ENCODE results near the gene RAB3A. TPM values are rescaled to one million over a fixed set of nuclear protein-coding genes. Genes with fewer than 3 reads are reported as not detected.
"Not testable (repeated sequence)": the region's sequence is repeated elsewhere in the genome, so short reads cannot be mapped to it uniquely, and the experiment has no call there.

RAB3A gene
- polyA plus RNA-seq, 6 donors from 2014 or later = 0.21 to 2.8 (median 0.80) TPM

DNA sequence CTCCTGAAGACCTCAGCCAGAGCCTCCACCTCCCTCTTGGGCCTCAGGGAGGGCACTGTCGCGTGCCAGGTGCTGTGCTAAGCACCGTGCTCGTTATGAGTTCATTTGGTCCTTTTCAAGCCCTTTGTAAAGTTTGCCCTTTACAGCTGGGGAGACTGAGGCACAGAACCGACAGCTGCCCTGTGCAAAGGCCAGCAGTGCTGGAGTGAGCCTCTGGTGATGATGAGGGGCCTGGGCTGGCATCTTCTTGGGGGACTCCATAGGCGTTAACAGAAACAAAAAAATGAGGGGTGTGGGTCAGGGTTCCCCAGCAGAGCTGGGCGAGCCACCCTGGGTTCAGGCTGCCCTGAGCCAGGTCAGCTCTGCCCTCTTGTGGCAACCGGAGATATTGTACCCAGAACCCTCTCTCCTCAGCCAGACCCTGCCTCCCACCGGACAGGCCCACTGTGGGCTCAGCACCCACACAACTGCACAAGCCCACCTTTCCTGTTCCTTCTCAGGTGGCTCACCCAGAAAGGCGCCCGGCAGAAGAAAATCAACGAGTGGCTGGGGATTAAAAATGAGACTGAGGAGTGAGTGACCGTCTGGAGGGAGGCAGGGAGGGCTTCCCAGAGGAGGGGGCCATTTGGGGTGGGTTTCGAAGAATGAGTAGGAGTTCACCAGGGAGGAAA is 35.7 kb downstream of the RAB3A start:
- H3K4me1 Mint-ChIP-seq = peaks cover 42 to 60% (median 52%) of the 10 kb centered on the region in 3 donors
- ATAC-seq (ENCODE audit: low read depth in 2 of 2) = peak; percentile 23 to 38
- no peaks in the 10 kb centered on the region for H3K27me3 Mint-ChIP-seq
- DNase-seq = peak; percentile 61
- H3K4me3 Mint-ChIP-seq = peak overlapping the region; percentile 54 to 94 (median 70)
- H3K9me3 Mint-ChIP-seq = no peaks in the 10 kb centered on the region
- H3K36me3 Mint-ChIP-seq = peaks cover 3 to 10% of the 10 kb centered on the region in 2 donors
- peak overlapping the region; percentile 66 to 100 (median 96) for H3K27ac Mint-ChIP-seq

DNA sequence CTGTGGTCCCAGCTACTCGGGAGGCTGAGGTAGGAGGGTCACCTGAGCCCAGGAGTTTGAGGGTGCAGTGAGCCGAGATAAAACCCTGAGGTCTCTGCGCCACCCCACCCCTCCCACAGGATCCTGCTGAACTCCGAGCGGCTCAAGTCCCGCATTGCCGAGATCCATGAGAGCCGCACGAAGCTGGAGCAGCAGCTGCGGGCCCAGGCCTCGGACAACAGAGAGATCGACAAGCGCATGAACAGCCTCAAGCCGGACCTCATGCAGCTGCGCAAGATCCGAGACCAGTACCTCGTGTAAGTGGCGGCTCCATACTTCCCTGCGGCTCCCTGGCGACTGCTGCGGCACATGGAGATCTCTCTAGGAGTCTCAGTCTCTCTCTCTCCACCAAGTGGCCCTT is 36.8 kb downstream of the RAB3A start:
- ATAC-seq (ENCODE audit: low read depth in 2 of 2) = no peak
- peaks cover 3 to 10% of the 10 kb centered on the region in 2 donors for H3K36me3 Mint-ChIP-seq
- peak overlapping the region in 1 of 6 donors; percentile 37 for H3K27ac Mint-ChIP-seq
- peak overlapping the region in 1 of 8 donors; percentile 33 for H3K4me3 Mint-ChIP-seq
- peaks cover 34 to 53% (median 41%) of the 10 kb centered on the region in 3 donors for H3K4me1 Mint-ChIP-seq
- DNase-seq = no peak
- H3K9me3 Mint-ChIP-seq = no peaks in the 10 kb centered on the region
- no peaks in the 10 kb centered on the region for H3K27me3 Mint-ChIP-seq

DNA sequence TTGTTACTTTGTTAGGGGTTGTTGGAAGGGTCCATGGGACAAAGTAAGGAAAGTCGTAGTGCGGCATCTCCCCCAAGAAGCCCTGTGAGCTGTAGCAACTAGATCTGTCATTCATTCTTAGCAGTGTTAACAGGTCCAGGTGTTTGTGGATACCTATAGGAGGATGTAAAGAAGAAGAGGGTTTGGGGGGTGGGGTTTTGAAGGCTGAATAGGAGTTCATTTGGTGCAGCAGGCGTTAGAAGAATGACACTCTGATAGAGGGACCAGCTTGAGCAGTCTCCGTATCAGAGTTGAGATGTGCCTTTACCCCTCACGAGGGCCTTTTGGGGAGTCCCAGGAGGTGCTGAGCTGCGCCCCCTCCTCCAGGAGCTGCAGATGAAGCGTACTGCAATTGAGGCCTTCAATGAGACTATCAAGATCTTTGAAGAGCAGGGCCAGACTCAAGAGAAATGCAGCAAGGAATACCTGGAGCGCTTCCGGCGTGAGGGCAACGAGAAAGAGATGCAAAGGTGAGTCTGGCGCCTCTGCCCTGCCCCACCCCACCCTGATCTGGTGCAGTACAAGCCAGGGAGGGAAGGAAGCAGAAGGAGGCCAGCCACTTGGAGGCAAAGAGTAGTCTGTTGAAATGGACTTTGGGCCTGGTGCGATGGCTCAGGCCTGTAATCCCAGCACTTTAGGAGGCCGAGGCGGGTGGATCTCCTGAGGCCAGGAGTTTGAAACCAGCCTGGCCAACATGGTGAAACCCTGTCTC is 37.9 kb downstream of the RAB3A start:
- DNase-seq (no peak), ATAC-seq (ENCODE audit: low read depth in 2 of 2) (no peak)
- H3K36me3 Mint-ChIP-seq = peaks cover 3 to 10% of the 10 kb centered on the region in 2 donors
- no peaks in the 10 kb centered on the region for H3K9me3 Mint-ChIP-seq
- H3K27me3 Mint-ChIP-seq = no peaks in the 10 kb centered on the region
- H3K4me1 Mint-ChIP-seq = peaks cover 26 to 49% (median 36%) of the 10 kb centered on the region in 3 donors
- H3K4me3 Mint-ChIP-seq = peak overlapping the region in 1 of 8 donors; percentile 12
- no peak overlapping the region for H3K27ac Mint-ChIP-seq

DNA sequence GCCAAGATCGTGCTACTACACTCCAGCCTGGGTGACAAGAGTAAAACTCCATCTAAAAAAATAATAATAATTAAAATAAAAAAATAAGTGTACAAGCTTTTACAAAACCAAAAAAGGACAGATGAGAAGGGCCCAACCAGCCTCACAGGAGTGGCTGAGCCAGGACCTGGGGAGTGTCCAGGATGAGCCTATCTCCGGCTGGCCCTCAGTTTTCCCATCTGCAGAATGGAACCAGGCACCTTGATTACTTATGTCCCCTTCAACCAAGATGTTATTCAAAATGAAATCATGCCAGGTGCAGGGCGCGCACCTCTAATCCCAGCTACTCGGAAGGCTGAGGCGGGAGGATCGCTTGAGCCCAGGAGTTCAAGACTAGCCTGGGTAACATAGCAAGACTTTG is 39.8 kb downstream of the RAB3A start:
- DNase-seq = no peak
- no peak overlapping the region for H3K4me3 Mint-ChIP-seq
- H3K9me3 Mint-ChIP-seq = no peaks in the 10 kb centered on the region
- peaks cover 20 to 41% (median 25%) of the 10 kb centered on the region in 3 donors for H3K4me1 Mint-ChIP-seq
- peaks cover 3 to 10% of the 10 kb centered on the region in 2 donors for H3K36me3 Mint-ChIP-seq
- no peak for ATAC-seq (ENCODE audit: low read depth in 2 of 2)
- no peaks in the 10 kb centered on the region for H3K27me3 Mint-ChIP-seq
- H3K27ac Mint-ChIP-seq = no peak overlapping the region

DNA sequence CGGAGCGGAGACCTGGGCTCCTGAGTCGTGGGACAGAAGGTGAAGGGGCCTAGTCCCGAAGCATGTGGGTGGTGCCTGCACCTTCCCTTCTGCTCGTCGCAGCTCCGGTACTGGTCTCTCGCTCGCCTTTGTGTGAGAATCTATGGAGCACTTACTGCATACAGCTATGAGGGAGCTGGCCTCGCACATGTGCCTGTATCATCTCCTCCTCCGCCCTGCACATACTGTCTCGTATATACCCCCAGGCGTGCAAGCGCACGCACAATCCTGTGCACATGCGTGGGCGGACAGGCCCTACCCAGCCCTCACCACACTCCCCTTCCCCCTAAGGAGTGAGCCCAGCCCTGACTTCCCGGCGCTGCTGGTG is 42.2 kb downstream of the RAB3A start:
- Mint-ChIP-seq H3K27ac (peak overlapping the region in 2 of 6 donors; percentile 21 to 29), H3K4me1 (peaks cover 14 to 29% (median 14%) of the 10 kb centered on the region in 3 donors), H3K36me3 (peaks cover 3 to 10% of the 10 kb centered on the region in 2 donors), H3K27me3 (no peaks in the 10 kb centered on the region), H3K9me3 (no peaks in the 10 kb centered on the region), H3K4me3 (peak overlapping the region in 6 of 8 donors; percentile 35 to 64 (median 58))
- DNase-seq (no peak), ATAC-seq (ENCODE audit: low read depth in 2 of 2) (peak; percentile 3 to 12)

DNA sequence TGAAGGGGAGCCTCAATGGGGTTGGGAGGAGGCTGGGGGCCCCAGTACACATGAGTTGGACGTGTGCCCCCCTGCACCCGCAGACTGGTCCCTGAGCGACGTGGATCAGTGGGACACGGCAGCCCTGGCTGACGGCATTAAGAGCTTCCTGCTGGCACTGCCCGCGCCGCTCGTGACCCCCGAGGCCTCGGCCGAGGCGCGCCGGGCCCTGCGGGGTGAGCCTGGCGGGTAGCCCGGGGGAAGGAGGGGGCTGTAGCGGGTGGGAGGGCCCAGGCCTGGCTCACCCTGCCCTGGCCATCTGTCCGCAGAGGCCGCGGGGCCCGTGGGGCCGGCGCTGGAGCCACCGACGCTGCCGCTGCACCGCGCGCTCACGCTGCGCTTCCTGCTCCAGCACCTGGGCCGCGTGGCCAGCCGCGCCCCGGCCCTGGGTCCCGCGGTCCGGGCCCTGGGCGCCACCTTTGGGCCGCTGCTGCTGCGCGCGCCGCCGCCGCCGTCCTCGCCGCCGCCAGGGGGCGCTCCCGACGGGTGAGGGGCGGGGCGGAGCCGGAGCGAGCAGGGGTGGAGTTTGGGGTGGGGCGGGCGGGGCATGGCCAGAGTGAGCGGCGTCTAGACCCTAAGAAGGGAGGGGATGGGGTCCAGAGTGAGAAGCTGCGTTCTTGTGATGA is 42.7 kb downstream of the RAB3A start:
- peaks cover 14 to 32% (median 18%) of the 10 kb centered on the region in 3 donors for H3K4me1 Mint-ChIP-seq
- H3K9me3 Mint-ChIP-seq = no peaks in the 10 kb centered on the region
- peak; percentile 94 for ATAC-seq (ENCODE audit: low read depth in 2 of 2)
- DNase-seq = peak; percentile 85
- peak overlapping the region; percentile 20 to 71 (median 61) for H3K4me3 Mint-ChIP-seq
- H3K27me3 Mint-ChIP-seq = no peaks in the 10 kb centered on the region
- H3K27ac Mint-ChIP-seq = peak overlapping the region in 1 of 6 donors; percentile 29
- peaks cover 3 to 8% of the 10 kb centered on the region in 2 donors for H3K36me3 Mint-ChIP-seq

DNA sequence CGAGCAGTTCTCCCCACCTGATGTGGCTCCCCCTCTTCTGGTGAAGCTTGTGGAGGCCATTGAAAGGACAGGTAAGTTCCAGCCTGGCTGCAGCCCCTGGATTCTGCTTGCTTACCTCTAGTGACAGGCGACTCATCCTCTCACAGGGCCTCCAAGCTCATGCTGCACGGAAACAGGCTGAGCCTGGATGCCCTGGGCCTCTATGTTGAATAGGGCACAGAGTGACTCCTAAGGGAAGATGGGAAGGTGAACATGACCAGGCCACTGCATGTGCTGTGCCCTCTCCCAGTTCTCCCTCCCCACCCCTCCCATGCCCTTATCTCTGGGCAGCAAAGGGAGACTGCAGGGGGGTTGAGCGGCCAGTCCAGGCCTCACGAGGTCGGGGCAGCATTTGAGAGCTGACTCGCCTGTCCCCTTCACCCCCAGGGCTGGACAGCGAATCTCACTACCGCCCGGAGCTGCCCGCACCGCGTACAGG is 43.3 kb downstream of the RAB3A start:
- peaks cover under 1 to 2% of the 10 kb centered on the region in 2 donors for H3K36me3 Mint-ChIP-seq
- DNase-seq = no peak
- peak overlapping the region in 7 of 8 donors; percentile 20 to 79 (median 63) for H3K4me3 Mint-ChIP-seq
- H3K27ac Mint-ChIP-seq = peak overlapping the region in 1 of 6 donors; percentile 15
- H3K9me3 Mint-ChIP-seq = no peaks in the 10 kb centered on the region
- no peaks in the 10 kb centered on the region for H3K27me3 Mint-ChIP-seq
- ATAC-seq (ENCODE audit: low read depth in 2 of 2) = no peak
- H3K4me1 Mint-ChIP-seq = peaks cover 13 to 29% (median 15%) of the 10 kb centered on the region in 3 donors

DNA sequence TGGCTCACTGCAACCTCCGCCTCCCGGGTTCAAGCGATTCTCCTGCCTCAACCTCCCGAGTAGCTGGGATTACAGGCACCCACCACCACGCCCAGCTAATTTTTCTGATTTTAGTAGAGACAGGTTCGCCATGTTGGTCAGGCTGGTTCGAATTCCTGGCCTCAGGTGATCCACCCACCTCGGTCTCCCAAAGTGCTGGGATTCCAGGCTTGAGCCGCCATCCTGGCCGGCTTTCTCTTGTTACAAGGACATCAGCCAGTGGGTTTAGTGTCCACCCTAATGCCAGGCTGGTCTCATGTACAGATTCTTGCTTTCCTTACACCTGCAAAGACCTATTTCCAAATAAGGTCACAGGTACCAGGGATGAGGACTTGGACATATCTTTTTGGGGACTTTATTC is 44.0 kb downstream of the RAB3A start:
- DNase-seq = no peak
- Mint-ChIP-seq H3K36me3 (no peaks in the 10 kb centered on the region), H3K4me3 (peak overlapping the region in 3 of 8 donors; percentile 10 to 66 (median 39)), H3K27me3 (no peaks in the 10 kb centered on the region), H3K27ac (no peak overlapping the region), H3K9me3 (no peaks in the 10 kb centered on the region), H3K4me1 (peaks cover 15 to 30% (median 21%) of the 10 kb centered on the region in 3 donors)
- no peak for ATAC-seq (ENCODE audit: low read depth in 2 of 2)

DNA sequence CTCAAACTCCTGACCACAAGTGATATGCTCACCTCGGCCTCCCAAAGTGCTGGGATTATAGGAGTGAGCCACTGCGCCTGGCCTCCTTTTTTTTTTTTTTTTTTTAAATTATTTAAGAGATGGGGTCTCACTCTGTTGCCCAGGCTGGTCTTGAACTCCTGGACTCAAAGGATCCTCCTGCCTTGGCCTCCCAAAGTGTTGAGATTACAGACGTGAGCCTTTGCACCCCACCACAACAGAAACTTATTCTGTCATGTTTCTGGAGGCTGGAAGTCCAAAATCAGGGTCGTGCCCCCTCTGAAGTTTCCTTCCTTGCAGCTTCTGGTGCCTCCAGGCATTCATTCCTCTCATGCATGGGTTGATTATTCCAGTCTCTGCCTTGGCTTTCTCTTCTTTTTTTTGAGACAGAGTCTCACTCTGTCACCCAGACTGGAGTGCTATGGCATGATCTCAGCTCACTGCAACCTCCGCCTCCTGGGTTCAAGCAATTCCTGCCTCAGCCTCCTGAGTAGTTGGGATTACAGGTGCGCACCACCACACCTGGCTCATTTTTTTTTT is 44.7 kb downstream of the RAB3A start:
- not testable (repeated sequence) for H3K27ac Mint-ChIP-seq; H3K36me3 Mint-ChIP-seq; H3K9me3 Mint-ChIP-seq; DNase-seq; ATAC-seq (ENCODE audit: low read depth in 2 of 2); H3K27me3 Mint-ChIP-seq
- H3K4me3 Mint-ChIP-seq = peak overlapping the region in 2 of 8 donors; percentile 9 to 56
- H3K4me1 Mint-ChIP-seq = peaks cover 20 to 36% (median 28%) of the 10 kb centered on the region in 3 donors

DNA sequence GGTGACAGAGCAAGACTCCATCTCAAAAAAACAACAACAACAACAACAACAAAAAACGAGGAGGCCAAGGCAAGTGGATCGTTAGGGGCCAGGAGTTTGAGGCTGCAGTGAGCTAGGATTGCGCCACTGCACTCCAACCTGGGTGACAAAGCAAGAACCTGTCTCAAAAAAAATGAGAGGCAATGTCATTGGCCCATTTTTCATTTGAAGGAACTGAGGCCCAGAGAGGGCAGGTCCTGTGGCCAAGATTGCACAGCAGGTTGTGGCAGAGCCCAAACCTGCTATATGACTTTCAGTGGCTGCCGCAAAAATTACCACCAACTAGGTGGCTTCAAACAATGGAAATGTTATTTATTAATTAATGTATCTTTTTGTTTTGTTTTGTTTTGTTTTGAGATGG is 45.4 kb downstream of the RAB3A start:
- no peaks in the 10 kb centered on the region for H3K36me3 Mint-ChIP-seq
- H3K9me3 Mint-ChIP-seq = no peaks in the 10 kb centered on the region
- H3K4me3 Mint-ChIP-seq = no peak overlapping the region
- H3K27ac Mint-ChIP-seq = no peak overlapping the region
- ATAC-seq (ENCODE audit: low read depth in 2 of 2) (no peak), DNase-seq (no peak)
- peaks cover 24 to 38% (median 32%) of the 10 kb centered on the region in 3 donors for H3K4me1 Mint-ChIP-seq
- H3K27me3 Mint-ChIP-seq = no peaks in the 10 kb centered on the region

DNA sequence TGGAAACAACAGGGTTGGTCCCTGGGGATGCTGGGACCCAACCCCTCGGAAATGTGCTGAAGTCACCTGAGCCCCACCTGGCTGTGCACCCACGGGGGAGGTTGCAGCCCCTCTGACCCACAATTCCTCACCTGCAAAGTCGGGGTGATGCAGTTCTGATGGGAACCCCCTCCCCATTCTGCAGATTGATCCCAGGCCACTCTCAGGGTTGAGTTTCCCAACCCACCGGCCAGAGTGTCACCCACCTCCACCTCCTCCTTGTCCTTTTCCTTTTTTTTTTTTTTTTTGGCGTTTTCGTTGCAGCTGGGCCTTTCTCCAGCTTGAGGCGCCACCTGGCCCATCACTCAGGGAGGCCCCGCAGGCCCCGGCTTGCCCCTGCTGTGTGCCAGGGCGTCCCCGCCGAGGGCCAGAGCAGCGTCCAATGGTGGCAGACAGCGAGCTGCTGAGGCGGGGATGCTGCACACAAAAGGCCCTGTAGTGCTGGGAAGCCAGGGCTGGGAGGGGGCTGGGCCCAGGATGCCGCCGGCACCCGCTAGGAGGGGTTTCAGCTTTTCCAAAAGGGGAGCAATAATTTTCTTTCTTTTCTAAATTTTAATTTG is 46.3 kb downstream of the RAB3A start:
- H3K4me3 Mint-ChIP-seq = no peak overlapping the region
- ATAC-seq (ENCODE audit: low read depth in 2 of 2) = no peak
- H3K9me3 Mint-ChIP-seq = no peaks in the 10 kb centered on the region
- H3K36me3 Mint-ChIP-seq = no peaks in the 10 kb centered on the region
- no peaks in the 10 kb centered on the region for H3K27me3 Mint-ChIP-seq
- DNase-seq = no peak
- peaks cover 24 to 36% (median 32%) of the 10 kb centered on the region in 3 donors for H3K4me1 Mint-ChIP-seq
- peak overlapping the region in 2 of 6 donors; percentile 18 to 54 for H3K27ac Mint-ChIP-seq

DNA sequence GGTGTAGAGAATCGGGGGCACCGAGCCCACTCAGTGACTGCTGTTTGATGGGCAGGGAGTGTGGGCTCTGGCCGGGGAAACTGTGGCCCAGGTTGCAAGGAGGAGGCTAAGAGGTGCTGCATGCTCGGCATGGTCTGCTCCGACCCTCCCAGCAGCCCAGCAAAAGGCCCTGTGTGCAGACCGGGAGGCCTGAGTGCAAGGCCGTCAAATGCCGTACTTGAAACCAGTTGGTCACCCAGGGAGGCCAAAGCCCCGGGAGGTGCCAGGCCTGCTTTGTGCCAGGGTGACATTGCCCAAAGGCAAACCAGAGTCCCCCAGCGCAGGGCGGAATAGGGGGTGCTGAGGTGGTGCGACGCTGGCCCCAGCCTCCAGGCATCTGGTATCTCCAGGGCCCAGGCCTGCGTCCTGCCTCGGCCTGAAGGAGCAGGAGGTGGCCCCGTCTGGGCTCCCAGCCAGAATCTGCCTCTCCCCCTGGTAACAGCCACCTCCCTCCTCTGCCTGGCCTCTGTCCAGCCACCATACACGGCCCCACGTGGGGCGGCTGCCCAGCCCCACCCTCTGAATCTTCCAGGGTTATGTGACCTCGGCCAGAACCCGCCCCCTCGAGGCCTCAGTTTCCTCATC is 46.9 kb downstream of the RAB3A start:
- DNase-seq (no peak), ATAC-seq (ENCODE audit: low read depth in 2 of 2) (no peak)
- Mint-ChIP-seq H3K4me1 (peaks cover 28 to 37% (median 36%) of the 10 kb centered on the region in 3 donors), H3K36me3 (no peaks in the 10 kb centered on the region), H3K9me3 (no peaks in the 10 kb centered on the region), H3K27me3 (no peaks in the 10 kb centered on the region), H3K4me3 (peak overlapping the region in 1 of 8 donors; percentile 75), H3K27ac (peak overlapping the region in 1 of 6 donors; percentile 15)
